NCI-H1436 treated with DMSO at 0.1 percent for 48 hours (cell line): Measurements from ENCODE around the gene TSHZ1.

ENCODE experiments used
- DNase-seq: peaks from one replicate; lab custom pipeline; 2025; lab: John Stamatoyannopoulos, UW

The TSHZ1 gene

DNA sequence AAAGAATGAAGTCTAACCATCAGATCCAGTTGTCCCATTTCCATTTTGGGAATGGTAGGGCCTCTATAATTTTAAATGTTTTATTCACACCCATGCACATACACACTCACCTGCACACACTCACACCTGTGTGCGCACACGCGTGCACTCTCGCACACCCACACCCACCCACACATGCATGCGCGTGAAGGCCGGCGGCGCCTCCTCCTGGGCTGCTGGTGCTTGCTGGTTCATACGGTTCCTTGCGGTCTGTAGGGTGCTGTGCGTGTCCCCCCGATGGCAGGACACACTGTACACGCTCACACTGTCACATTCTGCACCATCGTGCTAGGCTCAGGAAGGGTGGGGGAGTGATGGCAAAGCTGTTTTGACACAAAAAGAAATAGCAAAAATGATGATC is 63.2 kb downstream of the TSHZ1 start:
- DNase-seq = no peak

DNA sequence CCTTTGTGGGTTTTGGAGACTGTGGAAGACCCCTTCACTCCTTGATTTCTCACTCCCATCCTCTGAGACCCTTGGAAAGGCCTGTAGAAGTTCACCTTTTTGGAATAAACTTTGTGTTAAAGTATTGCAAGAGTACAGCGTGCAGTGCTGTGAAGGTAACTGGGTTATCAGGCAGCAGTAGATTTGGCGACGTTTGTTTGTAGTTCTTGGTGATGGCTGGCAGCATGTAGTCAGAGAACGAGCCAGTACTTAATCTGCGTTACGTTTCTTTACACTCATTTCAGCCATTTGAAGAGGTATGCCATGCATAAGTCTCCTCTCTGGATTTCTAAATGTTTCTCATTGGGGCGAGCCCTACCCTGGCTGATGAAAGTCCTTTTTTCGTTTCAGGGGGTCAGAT is 64.6 kb downstream of the TSHZ1 start:
- no peak for DNase-seq

DNA sequence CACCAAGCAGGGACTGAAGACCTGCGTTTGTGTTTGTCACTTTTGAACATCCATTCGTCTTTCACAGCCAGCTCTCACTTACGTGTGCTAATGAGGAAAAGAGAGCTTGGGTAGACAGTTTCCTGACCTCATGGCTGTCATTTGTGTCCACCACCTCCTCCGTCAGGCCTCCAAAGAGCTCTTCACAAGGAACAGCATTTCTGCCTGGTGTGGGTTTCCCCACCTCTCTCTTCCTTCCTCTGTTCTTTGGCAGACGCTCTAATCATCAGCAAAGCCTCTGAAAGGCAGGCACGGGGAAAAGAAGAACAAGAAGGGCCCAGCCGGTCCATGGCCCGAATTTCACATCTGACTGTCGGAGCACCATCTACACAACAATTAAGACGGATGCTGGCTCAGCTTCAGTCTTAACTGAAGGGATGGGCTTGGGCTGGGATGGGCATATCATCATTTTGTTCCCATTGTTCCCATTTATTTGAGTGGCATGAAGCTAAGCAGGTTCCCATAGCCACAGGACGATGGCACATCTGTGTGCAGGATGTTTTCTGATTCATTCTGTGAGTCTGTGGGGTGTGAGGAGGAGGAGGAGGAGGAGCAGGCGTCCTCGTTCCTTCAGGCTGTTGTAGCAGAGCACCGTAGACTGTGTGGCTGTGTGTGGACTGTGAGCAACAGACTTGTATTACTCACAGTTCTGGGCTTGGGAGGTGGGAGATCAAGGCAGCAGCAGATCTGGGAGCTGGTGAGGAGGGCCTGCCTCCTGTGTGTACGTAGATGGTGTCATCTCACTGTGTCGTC is 66.4 kb downstream of the TSHZ1 start:
- DNase-seq = no peak

DNA sequence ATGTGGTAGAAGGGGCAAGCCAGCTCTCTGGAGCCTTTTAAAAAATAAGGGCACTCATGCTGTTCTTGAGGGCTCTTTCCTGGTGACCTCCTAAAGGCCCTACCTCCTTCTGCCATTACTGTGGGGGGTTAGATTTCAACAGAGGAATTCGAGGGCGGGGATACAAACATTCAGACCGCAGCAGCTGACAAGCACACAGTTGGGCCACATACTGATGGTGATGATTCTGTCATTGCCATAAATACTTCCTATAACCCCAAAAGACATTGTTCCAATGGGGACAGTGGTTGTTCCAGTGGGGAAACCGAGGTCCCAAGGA is 67.0 kb downstream of the TSHZ1 start:
- no peak for DNase-seq

- no peak for DNase-seq
Measured at GRCh38 chr18:75279381-75279780, 68.8 kb downstream of the TSHZ1 start.

DNA sequence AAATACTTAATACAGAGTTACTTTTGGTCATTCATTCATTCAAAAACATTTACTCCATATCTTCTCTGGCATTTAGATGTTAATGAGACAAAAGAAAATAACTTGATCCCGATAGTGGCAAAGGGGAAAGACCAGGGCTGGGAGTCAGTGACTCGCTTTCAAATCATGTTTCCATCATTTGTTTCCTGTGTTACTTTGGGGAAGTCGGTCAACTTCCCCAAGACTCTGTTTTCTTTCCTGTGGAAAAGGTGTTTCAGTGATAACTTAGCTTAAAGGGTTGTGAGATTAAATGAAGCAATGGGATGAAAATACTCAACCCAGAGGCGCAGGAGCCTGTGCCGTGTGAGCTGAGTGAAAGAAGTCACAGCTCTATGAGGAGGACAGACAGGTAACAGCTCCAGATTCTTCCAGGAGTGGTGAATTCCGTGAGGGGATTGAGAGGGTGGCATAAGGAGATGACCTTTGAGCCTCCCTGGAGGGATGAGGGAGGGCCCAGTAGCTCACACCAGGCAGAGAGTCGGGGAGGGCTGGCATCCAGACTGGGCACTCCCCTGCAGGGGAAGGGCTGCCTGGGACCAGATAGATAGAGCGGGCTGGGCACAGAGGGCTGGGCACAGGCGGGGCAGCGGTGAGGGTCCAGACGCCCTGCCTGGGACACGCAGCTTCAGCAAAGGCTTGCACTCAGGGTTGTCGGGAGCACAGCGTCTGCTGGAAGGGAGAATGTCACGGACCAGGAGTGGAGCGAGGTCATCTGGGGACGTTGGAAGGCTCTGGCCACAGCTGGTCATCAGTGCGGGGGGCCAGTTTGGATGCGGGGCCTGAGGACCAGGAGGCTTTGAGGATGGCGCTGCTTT is 70.1 kb downstream of the TSHZ1 start:
- no peak for DNase-seq

GRCh38 chr18:75282746-75283145 is 72.1 kb downstream of the TSHZ1 start:
- DNase-seq = no peak

DNA sequence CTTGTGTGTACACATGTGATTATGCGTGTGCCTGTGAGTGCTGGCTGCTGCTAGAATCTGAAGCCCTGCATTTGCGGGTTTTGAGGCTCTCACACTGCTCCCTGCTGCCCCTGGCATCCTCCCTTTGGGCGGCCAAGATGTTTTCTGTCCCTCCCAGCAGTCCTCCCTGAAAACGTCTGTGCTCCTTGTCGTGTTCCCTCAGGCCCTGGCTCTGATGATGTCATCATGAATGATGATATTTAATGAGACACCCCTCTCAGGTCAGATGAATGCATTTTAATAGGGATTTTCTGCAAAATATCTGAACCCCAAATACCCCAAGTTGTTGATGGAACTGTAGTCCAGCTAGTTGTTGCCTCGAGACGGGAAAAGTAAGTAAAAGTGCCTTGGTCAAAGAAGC is 73.1 kb downstream of the TSHZ1 start:
- DNase-seq = no peak

DNA sequence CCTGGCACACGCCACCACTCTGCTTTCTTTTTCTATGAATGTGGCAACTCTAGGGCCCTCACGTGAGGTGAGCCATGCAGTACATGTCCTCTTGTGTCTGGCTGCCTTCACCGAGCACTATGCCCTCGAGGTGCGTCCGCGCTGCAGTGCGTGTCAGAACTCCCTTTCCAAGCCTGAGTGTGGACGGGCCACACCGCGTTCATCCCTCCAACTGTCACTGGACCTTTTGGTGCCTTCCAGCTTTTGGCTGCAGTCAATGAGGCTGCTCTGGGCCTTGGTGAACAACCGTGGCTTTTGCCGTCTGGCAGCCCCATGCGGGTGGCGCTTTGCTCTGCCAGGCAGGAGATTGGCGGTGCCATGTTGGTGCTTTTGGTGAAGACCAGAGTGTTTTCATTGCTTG is 74.0 kb downstream of the TSHZ1 start:
- DNase-seq = no peak

GRCh38 chr18:75285876-75286275 is 75.3 kb downstream of the TSHZ1 start:
- no peak for DNase-seq

- DNase-seq = no peak
Measured at GRCh38 chr18:75287006-75287405, 76.4 kb downstream of the TSHZ1 start.

DNA sequence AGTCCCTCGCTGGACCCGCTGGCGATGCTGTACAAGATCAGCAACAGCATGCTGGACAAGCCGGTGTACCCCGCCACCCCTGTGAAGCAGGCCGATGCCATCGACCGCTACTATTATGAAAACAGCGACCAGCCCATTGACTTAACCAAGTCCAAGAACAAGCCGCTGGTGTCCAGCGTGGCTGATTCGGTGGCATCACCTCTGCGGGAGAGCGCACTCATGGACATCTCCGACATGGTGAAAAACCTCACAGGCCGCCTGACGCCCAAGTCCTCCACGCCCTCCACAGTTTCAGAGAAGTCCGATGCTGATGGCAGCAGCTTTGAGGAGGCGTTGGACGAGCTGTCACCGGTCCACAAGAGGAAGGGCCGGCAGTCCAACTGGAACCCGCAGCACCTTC is 77.1 kb downstream of the TSHZ1 start:
- DNase-seq = no peak

DNA sequence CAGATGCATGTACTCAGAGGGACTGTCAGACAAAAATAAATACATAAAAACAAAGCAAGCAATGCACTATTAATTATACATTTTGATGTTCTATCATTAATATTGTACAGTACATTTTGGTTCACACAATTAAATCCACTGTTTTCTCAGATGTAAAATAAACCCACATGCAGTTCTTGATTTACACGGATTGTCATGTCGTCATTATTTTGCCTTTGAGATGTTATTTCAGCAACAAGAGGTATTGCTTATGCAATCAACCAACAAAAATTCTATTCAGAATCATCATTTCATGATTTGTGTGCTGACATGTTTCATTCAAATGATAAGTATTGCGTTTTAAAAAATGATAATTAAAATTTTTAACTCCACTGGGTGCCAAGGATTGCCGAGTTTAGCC is 79.2 kb downstream of the TSHZ1 start:
- no peak for DNase-seq

DNA sequence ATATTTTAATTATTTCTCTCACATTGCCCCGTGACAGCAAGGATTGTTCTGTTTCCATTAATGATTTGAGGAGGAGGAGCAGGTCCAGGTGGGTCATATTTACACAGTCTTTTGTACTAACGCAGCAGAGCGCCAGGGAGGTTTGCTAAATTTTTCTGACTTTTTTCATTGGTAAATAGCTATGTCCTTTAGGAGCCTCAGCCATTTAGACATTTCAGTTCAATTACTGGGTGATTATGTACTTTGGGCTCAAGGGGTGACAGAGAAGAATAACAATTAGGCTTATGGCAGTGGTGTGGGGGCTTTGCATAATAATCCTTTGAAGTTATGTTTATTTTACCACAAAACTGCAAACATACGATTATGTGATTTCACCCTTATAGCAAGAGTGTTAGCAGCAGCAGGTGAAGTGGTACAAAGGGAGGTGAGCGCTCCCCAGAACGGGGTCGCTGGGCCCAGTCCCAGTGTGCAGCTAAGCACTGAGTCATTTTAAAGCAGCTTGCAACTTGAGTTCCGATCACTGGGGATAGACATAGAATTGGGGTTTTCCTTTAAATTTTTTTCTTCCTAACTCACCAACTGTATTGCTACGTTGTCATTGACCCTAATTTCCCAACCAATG is 80.3 kb downstream of the TSHZ1 start:
- DNase-seq = peak; percentile 54

GRCh38 chr18:75291460-75291859 is 80.9 kb downstream of the TSHZ1 start:
- no peak for DNase-seq

GRCh38 chr18:75293591-75293990 is 83.0 kb downstream of the TSHZ1 start:
- DNase-seq = no peak

DNA sequence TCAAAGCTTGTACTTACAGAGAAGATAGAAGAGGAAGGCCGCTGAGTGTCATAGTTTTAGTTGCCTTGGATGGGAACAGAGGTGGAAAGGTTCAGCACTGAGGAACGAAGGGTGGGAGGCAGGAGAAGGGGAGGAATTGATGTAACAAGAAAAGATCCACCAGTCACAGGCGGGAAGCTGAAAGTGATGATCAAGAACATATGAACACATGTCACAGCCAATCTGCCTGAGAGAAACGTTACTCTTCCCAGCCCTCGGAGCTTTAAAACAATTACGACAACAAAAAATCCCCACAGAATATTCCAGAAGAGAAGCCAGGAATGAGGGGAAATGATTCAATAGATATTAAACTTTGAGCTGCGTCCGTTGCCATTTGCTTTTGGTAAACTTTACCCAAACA is 87.1 kb downstream of the TSHZ1 start:
- no peak for DNase-seq

DNA sequence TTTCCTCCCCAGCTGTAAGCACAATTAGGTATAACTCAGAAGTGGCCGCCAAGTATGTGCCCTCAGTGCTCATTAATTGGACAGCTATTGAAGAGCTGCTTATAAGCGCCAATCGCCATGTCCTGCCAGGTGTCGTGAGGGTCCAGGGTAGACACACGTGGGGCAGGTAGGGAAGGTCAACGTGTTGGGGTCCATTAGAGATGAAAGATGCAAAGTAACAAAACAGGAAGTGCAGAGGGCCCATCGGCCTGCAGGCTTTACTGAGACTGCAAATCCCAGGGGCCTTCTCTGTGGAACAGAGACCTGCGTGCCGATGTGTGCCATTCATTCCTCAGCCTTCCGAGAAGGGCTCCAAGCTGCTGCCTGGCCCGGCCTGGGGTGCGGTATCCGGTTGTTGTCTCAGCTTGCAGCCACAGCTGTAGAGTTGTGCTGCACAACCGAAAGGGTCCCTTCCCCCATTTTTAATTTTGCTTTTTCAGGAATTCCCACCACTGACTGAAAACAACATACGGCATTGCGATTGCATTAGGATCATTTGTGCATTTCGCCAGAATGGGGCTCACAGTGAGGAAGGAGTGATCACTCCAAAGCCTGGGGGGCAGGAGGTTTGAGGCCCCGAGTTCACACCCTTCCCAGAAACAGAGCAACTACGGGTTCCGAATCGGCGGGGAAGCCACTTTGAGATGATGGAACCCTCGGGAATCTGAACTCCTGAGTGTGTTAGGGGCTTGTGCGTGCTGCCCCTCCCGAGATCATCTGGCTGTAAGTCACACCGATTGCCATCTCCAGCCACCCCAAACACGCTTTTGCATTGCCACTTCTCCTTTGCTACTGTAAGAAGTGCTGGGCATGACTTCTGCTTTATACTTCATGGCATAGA is 94.3 kb downstream of the TSHZ1 start:
- DNase-seq = no peak

DNA sequence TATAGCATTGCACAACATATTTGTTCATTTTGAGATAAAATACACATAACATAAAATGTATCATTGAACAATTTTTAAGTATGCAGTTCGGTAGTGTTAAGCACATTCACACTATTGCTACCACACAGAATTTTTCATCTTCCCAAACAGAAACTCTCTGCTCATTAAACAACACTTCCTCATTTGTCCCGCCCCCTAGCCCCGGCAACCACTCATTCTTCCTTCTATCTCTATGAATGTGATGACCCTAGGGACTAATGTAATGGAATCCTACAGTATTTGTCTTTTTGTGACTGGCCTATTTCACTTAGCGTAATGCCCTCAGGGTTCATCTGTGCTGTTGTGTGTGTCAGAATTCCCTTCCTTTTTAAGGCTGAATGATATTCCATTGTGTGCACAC is 95.4 kb downstream of the TSHZ1 start:
- no peak for DNase-seq

DNA sequence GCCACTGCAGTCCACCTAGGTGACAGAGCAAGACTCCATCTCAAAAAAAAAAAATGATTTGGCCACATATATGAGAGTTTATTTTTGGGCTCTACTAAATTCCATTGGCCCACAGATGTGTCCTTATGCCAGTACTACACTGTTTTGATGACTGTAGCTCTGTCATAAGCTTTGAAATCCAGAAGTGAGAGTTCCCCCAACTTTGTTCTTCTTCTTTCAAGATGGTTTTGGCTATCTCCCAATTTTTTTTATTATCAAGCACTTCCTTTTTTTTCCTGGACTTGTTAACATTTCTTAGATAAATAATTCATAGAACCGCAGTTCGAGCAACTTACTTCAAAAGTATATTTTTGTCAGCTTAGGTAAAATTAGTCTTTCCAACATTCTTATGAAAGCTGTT is 96.9 kb downstream of the TSHZ1 start:
- DNase-seq = no peak

GRCh38 chr18:75309564-75309963 is 99.0 kb downstream of the TSHZ1 start:
- no peak for DNase-seq

DNA sequence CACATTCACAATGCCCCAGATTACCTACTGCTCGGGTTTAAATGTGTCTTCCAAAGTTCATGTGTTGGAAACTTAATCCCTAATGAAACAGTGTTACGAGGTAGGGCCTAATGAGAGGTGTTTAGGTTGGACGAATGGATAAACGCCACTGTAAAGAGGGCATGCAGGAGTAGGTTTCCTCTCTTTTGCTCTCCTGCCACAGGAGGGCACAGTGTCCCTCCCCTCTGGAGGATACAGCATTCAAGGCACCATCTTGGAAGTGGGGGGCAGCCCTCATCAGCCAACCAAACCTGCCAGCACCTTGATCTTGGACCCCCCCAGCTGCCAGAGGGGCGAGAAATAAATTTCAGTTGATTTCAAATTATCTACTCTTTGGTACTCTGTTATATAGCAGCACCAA is 103.5 kb downstream of the TSHZ1 start:
- no peak for DNase-seq
